T-helper 17 cell (primary cell): Measurements from ENCODE around the gene FRMD4A. TPM values are rescaled to one million over a fixed set of nuclear protein-coding genes. Genes with fewer than 3 reads are reported as not detected.
"Not testable (repeated sequence)": the region's sequence is repeated elsewhere in the genome, so short reads cannot be mapped to it uniquely, and the experiment has no call there.

Source experiments
- ATAC-seq: fragments of 150-1000 bp; cut with Tn5 transposase; 2 replicates; pipeline ENCODE4 v1.10.0; 2021; ENCODE audit warnings: mild to moderate bottlenecking, moderate library complexity
- DNase-seq, 3 donors: peaks; one replicate each; pipeline versions ENCODE4 v3.0.0 to v3.0.0-alpha.2; 2020 to 2021
- H3K9me3 ChIP-seq: one replicate; pipeline ENCODE4 v1.7.0; 2013; ENCODE audit warnings: low read length, mild to moderate bottlenecking; ENCODE audit not compliant: control insufficient read depth, poor library complexity, severe bottlenecking
- H3K27ac Mint-ChIP-seq: one replicate; pipeline ENCODE4 v1.8.0; 2022; ENCODE audit warnings: mild to moderate bottlenecking, moderate library complexity, mixed read lengths
- H3K27me3 Mint-ChIP-seq: one replicate; pipeline ENCODE4 v1.8.0; 2022; ENCODE audit warnings: mixed read lengths
- H3K36me3 Mint-ChIP-seq: one replicate; pipeline ENCODE4 v1.8.0; 2022; ENCODE audit warnings: low read depth, mixed read lengths
- H3K4me1 Mint-ChIP-seq: one replicate; pipeline ENCODE4 v1.8.0; 2022; ENCODE audit warnings: mild to moderate bottlenecking, mixed read lengths
- H3K4me3 Mint-ChIP-seq: one replicate; pipeline ENCODE4 v1.8.0; 2022; ENCODE audit warnings: mild to moderate bottlenecking, moderate library complexity, mixed read lengths
- total RNA-seq, 4 donors: library from RNA in 2 of 4; stranded (reverse) in 2 of 4; gene quantifications; one replicate each; pipeline ENCODE4 v1.2.3 and lab custom pipeline; 2022 to 2026

Gene FRMD4A
- total RNA-seq, 2 donors from 2014 or later, result 1.3 to 2.7 TPM

GRCh38 chr10:14067638-14068037 is 263.1 kb downstream of the FRMD4A start:
- H3K27ac Mint-ChIP-seq, ATAC-seq, H3K36me3 Mint-ChIP-seq, H3K4me3 Mint-ChIP-seq, H3K9me3 ChIP-seq, H3K4me1 Mint-ChIP-seq, DNase-seq: not testable (repeated sequence)
- peaks cover 23% of the 10 kb centered on the region for H3K27me3 Mint-ChIP-seq

DNA sequence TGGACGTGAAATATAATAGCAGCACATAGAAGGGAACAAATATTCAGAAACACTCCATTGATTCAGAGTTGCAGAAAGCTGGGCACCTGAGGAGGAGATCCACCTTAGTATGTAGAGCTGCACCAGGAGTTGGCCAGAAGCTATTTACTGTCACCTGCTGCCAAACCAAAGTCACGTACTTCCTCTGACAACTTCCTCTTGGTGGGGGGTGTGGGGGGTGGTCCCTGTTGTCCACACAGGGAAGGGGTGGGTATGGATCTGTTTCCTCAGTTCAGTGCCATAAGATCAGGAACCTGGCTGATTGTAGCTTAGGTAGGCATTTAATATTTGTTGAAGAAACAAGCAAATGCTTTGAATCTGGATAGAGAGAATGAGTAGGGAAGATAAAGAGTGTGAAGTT is 264.6 kb downstream of the FRMD4A start:
- no peak for ATAC-seq
- peaks cover 33% of the 10 kb centered on the region for H3K27me3 Mint-ChIP-seq

GRCh38 chr10:14063531-14064285 is 267.0 kb downstream of the FRMD4A start:
- no peak for ATAC-seq
- peaks cover 21% of the 10 kb centered on the region for H3K27me3 Mint-ChIP-seq
- DNase-seq, result no peak
- no peak overlapping the region for H3K4me3 Mint-ChIP-seq
- H3K9me3 ChIP-seq, result no peaks in the 10 kb centered on the region
- H3K4me1 Mint-ChIP-seq, result no peaks in the 10 kb centered on the region
- no peaks in the 10 kb centered on the region for H3K36me3 Mint-ChIP-seq
- no peak overlapping the region for H3K27ac Mint-ChIP-seq

More for the DNA sequence above, 264.6 kb downstream of the FRMD4A start:
- H3K36me3 Mint-ChIP-seq, result no peaks in the 10 kb centered on the region
- no peak for DNase-seq
- no peak overlapping the region for H3K4me3 Mint-ChIP-seq
- peaks cover 4% of the 10 kb centered on the region for H3K9me3 ChIP-seq
- H3K4me1 Mint-ChIP-seq, result no peaks in the 10 kb centered on the region
- H3K27ac Mint-ChIP-seq, result no peak overlapping the region

GRCh38 chr10:14062528-14063260 is 268.0 kb downstream of the FRMD4A start:
- peaks cover 21% of the 10 kb centered on the region for H3K27me3 Mint-ChIP-seq

DNA sequence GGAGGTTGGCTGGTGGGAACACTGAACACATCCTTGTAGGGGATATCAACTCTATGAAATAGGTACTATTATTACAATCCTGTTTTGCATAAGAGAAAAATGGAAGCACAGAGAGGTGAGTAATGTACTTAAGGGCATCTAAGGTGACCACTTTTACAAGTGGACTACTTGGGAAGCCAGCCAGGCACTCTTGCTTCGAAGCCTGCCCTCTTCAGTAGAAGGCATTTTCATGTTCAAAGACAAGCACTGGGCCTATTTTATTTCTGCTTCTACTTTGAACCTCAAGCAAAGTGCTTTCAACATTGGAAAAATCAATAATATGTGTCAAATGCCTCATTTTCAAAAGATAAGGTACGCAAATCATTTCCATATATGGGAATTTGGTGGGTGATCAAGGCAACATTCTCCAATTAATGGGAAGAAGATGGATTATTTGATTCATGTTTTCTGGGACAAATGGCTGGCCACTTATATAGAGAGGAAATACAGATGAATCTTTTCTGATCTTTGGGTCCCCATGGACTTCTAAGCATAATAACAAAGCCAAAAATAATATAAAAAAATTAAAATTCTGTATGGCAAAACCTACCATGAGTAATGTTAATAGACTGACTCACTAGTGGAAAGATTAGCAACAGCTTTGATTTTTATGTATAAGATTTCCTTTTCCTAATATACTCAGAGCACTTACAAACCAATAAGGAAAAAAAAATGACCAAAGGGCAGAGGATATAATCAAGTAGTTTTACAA is 270.2 kb downstream of the FRMD4A start:
- ATAC-seq, result no peak
- Mint-ChIP-seq H3K27ac (no peak overlapping the region), H3K36me3 (no peaks in the 10 kb centered on the region), H3K4me1 (no peaks in the 10 kb centered on the region), H3K27me3 (peaks cover 20% of the 10 kb centered on the region), H3K4me3 (no peak overlapping the region)
- no peak for DNase-seq
- no peaks in the 10 kb centered on the region for H3K9me3 ChIP-seq

More at GRCh38 chr10:14062528-14063260, 268.0 kb downstream of the FRMD4A start:
- H3K9me3 ChIP-seq, result no peaks in the 10 kb centered on the region
- Mint-ChIP-seq H3K27ac (no peak overlapping the region), H3K36me3 (no peaks in the 10 kb centered on the region), H3K4me3 (no peak overlapping the region), H3K4me1 (no peaks in the 10 kb centered on the region)
- ATAC-seq, result no peak
- DNase-seq, result no peak

DNA sequence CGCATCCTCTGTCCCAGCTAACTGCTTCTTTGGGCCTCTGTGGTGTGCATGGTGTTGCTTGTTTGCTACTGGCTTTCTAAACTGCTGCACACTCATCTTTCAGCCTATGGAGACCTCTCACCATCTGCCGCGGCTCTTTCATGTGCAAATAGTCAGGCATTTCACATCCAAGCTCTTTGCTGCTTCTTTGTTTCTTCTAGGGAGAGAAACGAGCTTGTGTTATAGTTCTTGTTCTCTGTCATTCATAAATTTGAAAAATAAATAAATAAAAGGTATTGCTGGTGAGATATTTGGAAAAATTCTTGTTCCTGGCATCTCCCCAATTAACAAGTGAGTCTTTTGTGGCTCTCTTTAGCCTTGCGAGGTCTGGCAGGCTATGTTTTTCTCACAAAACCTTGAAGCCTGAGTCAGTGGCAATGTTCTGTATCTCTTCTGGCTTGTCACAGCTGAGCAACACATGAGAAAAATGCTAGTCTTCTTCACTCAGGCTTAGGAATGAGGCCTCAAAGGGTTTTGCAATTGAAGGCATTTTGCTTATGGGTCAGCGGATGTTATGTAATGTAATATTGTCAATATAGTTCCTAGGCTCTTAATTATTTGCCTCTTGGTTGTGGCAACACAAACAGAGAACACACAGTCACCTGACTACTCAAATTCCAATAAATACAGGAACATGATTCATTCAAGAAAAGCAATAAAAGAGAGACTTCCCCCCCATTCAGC is 274.0 kb downstream of the FRMD4A start:
- H3K27ac Mint-ChIP-seq, result no peak overlapping the region
- ATAC-seq, result no peak

GRCh38 chr10:14052931-14053330 is 277.8 kb downstream of the FRMD4A start:
- DNase-seq (no peak), ATAC-seq (no peak)
- no peak overlapping the region for H3K4me3 Mint-ChIP-seq
- H3K27ac Mint-ChIP-seq, result no peak overlapping the region
- no peaks in the 10 kb centered on the region for H3K36me3 Mint-ChIP-seq
- H3K27me3 Mint-ChIP-seq, result peaks cover 4% of the 10 kb centered on the region
- no peaks in the 10 kb centered on the region for H3K4me1 Mint-ChIP-seq
- H3K9me3 ChIP-seq, result no peaks in the 10 kb centered on the region

More for the DNA sequence above, 274.0 kb downstream of the FRMD4A start:
- Mint-ChIP-seq H3K4me3 (no peak overlapping the region), H3K4me1 (no peaks in the 10 kb centered on the region), H3K27me3 (peaks cover 5% of the 10 kb centered on the region), H3K36me3 (no peaks in the 10 kb centered on the region)
- H3K9me3 ChIP-seq, result no peaks in the 10 kb centered on the region
- DNase-seq, result no peak

- Mint-ChIP-seq H3K36me3 (no peaks in the 10 kb centered on the region), H3K4me1 (no peaks in the 10 kb centered on the region), H3K27ac (no peak overlapping the region), H3K27me3 (peaks cover 4% of the 10 kb centered on the region), H3K4me3 (no peak overlapping the region)
- DNase-seq (no peak), ATAC-seq (no peak)
- no peaks in the 10 kb centered on the region for H3K9me3 ChIP-seq
These were observed 280.1 kb downstream of the FRMD4A start for GRCh38 chr10:14050598-14050997.

DNA sequence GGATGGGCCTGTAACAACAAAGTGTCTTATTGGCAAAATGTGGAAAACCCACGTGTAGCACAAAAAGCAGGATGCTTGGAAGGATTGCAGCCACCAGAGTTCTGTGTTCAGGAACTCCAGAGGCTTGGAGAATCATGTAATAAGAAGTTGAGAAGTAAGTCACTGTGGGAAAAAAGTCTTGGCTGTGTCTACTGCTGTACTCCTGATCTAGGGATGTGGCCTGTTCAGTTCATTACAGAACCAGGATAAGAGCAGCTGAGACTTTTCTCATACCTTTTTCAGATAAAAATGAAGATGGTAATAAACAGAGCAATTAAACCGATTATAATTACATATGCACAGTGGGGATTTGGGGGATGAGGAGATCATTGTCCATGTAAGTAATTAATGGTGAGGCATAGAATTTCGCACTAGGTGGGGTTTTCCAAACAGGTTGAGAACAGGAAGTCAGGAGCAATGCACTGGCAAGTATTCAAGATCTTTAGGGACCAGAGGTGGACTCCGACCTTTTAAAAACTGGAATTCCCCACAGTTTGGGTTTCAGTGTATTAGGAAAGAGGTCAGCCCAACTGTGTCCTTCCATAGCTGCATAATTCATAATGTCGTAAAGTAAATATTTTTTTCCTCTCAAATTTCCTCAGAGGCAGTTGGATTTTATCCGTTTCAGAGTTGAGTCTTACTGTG is 281.7 kb downstream of the FRMD4A start:
- Mint-ChIP-seq H3K36me3 (no peaks in the 10 kb centered on the region), H3K27ac (no peak overlapping the region), H3K27me3 (peaks cover 4% of the 10 kb centered on the region), H3K4me1 (no peaks in the 10 kb centered on the region), H3K4me3 (no peak overlapping the region)
- no peaks in the 10 kb centered on the region for H3K9me3 ChIP-seq
- no peak for DNase-seq
- ATAC-seq, result no peak

DNA sequence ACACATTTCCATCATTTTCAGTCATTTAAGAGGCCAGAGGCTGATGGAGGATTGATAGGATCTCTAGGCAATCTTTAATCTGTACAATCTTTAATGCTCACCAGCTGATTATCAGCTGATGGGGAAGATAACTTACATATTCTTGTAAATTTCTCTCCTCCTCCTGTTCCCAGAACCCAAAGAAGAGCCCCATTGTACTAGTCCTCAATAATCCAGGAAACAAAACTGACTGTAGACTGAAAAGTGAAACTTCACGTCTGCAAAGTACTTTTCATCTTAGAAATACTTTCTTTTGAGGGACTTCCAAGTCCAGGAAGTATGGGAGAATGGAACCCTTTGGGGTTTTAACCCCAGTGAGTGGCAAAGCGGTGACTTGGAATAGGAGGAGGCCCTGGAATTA is 283.3 kb downstream of the FRMD4A start:
- Mint-ChIP-seq H3K27ac (no peak overlapping the region), H3K27me3 (peaks cover 4% of the 10 kb centered on the region), H3K36me3 (no peaks in the 10 kb centered on the region), H3K4me3 (no peak overlapping the region), H3K4me1 (no peaks in the 10 kb centered on the region)
- ATAC-seq (no peak), DNase-seq (no peak)
- H3K9me3 ChIP-seq, result no peaks in the 10 kb centered on the region

- not testable (repeated sequence) for H3K27ac Mint-ChIP-seq, ATAC-seq, DNase-seq, H3K36me3 Mint-ChIP-seq, H3K4me1 Mint-ChIP-seq, H3K27me3 Mint-ChIP-seq, H3K4me3 Mint-ChIP-seq, H3K9me3 ChIP-seq
These were observed 288.7 kb downstream of the FRMD4A start for GRCh38 chr10:14042051-14042450.

DNA sequence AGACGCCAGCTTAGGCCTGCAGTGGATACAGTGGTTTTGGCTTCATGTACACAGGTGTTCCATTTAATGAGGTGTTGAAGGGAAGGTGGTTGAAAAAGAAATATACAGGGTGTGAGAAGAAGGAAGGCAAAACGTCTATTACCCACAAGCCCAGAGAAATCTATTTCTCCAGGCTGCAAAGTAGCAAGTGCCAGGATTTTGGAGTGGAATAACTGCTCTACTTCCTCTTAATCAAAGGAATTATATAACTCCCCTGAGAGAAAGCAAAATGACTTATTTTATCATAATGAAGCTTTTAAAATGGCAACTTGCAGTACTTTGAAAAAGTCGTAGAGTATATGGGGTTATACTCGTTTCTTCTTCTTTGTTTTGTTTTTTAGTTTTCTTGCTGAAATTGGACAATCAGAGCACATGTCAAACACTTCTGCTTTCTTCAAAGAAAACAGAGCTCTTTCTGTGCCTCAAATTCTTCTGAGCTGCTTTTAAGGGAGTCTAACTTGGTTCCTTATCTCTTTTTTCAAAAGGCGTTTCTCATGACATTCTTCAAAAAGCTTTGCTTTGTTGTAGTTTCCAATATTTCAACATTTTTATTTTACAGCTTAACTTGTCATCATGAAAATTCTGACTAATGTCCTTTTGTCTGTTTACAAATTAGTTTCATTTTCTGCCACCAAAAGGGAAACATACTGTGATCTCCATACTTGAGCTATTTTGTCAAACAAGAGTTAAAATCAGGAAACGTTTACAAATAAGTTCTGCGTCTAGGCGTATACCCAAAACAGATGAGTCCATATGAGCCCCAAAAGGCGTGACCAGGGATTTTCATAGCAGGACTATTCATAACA is 289.7 kb downstream of the FRMD4A start:
- ATAC-seq, result no peak
- Mint-ChIP-seq H3K36me3 (no peaks in the 10 kb centered on the region), H3K4me3 (no peak overlapping the region), H3K27me3 (no peaks in the 10 kb centered on the region), H3K27ac (peak overlapping the region; percentile 78), H3K4me1 (peaks cover 6% of the 10 kb centered on the region)
- H3K9me3 ChIP-seq, result no peaks in the 10 kb centered on the region
- DNase-seq, result no peak
